ENCODE measurements around the gene TGFBR3.
A peak's percentile ranks its signal among the peaks of the same experiment; 100 is the strongest.
"Not testable (repeated sequence)": the region's sequence is repeated elsewhere in the genome, so short reads cannot be mapped to it uniquely, and the experiment has no call there.

Gene TGFBR3

DNA sequence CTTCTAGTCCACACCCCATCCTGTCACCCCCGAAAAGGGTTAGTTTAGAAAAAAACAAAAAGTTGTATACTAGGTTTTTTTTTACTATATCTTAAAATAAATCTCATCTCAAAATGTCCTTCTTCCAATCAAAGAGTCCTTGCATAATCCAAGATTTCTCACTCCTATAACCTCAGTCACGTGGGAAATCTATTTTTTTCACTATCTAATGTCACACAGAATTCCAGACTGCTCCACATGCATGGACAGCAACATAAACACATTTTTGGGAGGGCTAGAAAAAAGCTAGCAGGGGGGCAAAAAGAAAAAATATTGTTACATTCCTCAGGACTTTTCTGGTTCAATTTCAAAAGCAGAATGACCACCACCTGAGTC, 39.3 kb downstream of the TGFBR3 start:
- no peak for DNase-seq

GRCh38 chr1:91846007-91846638, 39.8 kb downstream of the TGFBR3 start:
- DNase-seq, result peak; percentile 77

- no peak for DNase-seq
These were observed 41.0 kb downstream of the TGFBR3 start for GRCh38 chr1:91844862-91845528.

DNA sequence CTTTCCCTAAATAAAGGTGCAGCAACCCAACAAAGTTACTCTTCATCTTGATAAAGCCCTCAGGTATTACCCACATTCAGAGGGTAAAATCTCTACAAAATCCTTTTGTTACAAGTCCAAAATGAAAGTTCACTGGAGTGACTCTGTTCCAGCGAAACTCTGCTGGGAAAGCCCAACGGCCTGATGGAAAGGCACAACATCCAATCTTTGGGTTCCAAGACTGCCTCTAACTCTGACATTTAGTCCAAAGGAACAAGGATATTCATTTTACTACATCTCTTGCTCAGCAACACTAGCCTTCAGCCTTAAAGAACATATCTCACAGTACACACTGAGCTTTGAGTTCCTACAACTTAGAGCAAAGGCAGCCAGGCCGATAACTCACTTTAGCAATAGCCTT, 42.1 kb downstream of the TGFBR3 start:
- no peak for DNase-seq

- no peak for DNase-seq
These were observed 43.4 kb downstream of the TGFBR3 start for GRCh38 chr1:91842563-91842962.

DNA sequence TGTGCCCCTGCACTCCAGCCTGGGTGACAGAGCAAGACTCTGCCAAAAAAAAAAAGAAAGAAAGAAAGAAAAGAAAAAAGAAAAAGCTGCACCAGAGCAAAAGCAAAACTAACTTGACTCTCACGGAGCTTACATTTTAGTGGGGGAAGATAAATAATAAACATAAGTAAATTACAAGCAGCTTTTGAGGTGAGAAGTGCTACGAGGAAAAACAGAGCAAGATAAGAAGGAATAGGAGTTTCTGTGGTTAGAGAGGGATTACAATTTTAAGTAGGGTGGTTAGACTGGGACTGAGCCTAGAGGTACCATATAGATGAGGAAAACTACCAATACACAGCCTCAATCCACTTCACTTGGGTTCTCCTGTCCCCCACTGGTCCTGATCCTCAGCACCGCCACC, 43.9 kb downstream of the TGFBR3 start:
- DNase-seq, result no peak

GRCh38 chr1:91840276-91840675, 45.7 kb downstream of the TGFBR3 start:
- DNase-seq, result not testable (repeated sequence)

GRCh38 chr1:91836331-91837040, 49.5 kb downstream of the TGFBR3 start:
- no peak for DNase-seq

DNA sequence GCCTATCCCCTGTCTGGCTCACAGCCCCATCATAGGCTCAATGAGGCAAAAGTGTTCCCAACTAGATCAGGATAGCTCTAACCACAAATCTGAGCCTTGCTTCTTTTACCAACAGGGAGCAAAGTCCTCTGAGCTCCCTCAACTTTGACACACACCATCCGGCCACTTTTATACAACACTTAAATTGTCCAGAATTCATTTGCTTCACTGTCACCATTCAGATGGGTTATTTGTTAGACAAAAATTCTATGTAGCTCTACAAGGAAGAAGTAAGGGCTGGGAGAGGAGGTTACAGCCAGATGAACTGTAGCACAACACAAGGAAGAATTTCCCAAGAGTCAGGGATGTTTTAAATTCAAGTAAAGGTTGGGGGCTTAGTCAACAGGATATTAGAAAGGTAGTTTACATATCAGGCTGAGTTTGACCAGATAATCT, 50.8 kb downstream of the TGFBR3 start:
- DNase-seq, result no peak

- not testable (repeated sequence) for DNase-seq
These were observed 51.4 kb downstream of the TGFBR3 start for GRCh38 chr1:91834549-91834948.

- DNase-seq, result no peak
These were observed 52.0 kb downstream of the TGFBR3 start for GRCh38 chr1:91833946-91834345.

GRCh38 chr1:91831132-91831930, 54.6 kb downstream of the TGFBR3 start:
- DNase-seq, result no peak

DNA sequence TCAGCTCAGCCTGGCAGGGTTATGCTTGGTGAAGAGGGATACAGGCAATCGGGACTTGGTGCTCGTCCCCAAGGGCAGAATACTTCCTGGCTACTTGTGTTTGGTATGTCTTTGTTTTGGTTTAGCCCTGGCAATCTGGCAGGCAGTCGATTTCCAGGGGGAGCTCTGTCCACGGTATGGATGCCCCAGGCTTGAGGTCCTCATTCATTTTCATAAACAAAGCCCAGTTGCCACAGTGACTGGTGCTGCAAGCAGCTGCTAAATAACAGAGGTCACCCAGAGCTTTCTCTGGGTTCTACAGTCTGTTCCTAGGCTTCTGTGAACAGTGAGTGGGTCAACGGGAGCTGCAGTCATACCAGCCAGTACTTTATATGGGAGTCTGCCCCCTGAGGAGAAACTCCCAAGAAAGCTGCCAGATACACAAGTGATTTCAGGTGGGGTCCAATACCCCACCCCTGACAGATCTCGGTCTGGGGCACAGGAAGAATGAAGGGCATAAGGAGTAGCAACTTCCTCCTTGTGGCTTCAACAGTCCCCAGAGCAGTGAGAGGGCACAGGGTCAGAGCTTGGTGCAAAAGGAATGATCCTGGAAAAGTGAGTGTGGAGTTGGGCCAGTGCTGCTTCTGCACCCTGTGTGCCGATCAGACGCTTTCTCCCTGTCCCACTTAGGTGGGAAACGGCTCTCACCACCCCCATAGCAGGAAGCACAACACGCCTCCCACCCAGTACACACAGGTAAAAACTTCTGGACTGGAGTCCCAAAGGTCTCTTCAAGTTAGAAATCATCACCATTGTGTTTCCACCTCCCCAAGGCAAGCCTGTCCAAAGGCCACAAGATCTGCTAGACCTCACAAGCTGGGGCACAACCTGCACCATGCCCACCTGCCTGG, 55.5 kb downstream of the TGFBR3 start:
- peak; percentile 13 for DNase-seq

DNA sequence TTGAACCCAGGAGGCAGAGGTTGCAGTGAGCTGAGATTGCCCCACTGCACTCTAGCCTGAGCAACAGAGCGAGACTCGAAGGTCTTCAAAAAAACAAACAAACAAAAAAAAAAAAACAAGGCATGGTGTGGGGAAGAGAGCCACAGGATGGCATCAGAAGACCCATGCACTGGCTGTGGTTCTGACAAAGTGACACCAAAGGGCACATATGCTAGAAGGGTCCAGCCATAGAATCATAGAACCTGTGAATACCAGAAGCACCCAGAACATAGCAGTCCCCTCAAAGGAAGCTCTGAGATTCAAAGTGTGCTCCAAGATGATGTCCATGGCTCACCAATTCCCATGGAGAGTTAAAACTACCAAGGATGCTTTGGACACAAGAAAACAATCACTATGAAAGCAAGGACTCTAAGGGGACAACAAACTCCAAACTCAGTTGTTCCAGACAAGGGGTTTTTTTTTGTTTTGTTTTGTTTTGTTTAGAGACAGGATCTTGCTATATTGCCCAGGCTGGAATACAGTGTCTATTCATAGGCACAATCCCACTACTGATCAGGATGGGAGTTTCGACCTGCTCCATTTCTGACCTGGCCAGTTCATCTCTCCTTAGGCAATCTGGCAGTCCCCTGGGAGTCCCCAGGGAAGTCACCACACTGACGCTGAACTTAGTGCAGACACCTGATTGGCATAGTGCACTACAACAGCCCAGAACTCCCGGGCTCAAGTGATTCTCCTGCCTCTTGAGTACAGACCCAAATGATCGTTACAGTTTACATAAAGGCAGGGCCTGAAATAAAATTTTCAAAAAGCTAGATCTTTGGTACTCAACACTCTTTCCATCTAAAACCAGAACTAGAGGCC, 56.4 kb downstream of the TGFBR3 start:
- DNase-seq, result no peak

DNA sequence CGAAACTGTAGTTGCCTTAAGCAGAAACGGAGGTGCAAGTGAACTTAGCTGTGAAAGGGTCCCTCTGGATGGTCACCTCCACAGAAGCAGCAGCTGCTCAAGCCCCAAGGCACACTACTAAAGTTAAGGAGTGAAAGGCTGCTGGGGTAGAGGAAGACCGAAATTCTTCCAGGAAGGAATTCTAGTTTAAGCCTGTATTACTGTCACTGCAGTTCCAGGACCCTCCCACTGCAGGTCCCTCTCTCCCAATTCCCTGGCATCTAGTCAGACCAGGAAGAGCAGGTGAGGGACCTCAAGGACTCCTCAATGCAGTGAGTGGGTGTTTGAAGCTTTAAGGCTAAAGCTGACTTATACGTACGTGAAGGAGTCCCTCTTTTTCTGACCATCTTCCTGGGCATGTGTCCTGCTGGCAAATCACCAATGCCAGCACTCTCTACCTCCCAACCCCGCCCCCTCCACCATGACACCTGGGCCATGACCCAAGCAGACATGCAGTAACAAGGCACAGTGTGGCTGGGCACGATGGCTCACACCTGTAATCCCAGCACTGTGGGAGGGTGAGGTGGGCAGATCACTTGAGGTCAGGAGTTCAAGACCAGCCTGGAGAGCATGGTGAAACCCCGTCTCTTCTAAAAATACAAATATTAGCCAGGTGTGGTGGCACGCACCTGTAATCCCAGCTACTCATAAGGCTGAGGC, 57.2 kb downstream of the TGFBR3 start:
- DNase-seq, result no peak

- DNase-seq, result no peak
These were observed 58.3 kb downstream of the TGFBR3 start for GRCh38 chr1:91827459-91828321.

DNA sequence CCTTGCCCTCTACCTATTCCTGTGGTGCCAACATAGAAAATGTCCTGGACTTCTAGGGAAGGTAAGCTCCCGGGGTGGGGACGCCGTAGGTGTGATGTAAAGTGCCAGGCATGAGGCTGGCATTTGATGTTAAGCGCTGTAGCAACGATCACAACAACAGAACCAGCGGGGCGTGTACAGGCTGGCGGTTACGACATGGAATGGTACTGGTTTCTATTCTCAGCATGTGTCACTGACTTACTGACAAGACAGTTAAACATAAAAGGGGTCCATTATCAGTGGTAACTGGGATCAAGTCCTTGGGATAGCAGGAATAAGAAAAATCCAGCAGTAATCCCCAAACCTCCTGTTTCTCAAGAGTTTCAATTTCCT, 58.9 kb downstream of the TGFBR3 start:
- no peak for DNase-seq

DNA sequence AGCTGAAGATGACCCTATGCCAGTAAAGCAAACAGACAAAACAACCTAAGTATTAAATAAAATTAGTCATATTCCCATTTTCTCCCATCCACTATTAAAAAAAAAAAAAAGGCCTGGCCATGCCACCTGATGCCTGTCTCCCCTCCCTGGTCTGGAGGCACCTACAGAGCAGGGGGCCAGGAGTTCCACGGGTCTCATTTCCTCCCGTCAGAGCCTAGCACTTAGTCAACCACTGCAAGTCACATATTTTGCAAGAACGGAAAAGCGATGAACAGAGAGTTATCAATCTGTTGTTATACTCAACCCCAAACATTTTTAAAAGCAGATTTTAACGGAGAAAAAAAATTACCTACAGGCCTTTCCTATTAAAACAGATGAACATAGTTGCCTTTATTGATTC, 59.3 kb downstream of the TGFBR3 start:
- no peak for DNase-seq

GRCh38 chr1:91826248-91826647, 59.7 kb downstream of the TGFBR3 start:
- DNase-seq, result no peak
